ENCODE measurements around the gene LUC7L2. TPM values are rescaled to one million over a fixed set of nuclear protein-coding genes. Genes with fewer than 3 reads are reported as not detected.
"Not testable (repeated sequence)": the region's sequence is repeated elsewhere in the genome, so short reads cannot be mapped to it uniquely, and the experiment has no call there.

LUC7L2 gene
- total RNA-seq, 2 donors from 2014 or later = 71.0 to 76.0 TPM

DNA sequence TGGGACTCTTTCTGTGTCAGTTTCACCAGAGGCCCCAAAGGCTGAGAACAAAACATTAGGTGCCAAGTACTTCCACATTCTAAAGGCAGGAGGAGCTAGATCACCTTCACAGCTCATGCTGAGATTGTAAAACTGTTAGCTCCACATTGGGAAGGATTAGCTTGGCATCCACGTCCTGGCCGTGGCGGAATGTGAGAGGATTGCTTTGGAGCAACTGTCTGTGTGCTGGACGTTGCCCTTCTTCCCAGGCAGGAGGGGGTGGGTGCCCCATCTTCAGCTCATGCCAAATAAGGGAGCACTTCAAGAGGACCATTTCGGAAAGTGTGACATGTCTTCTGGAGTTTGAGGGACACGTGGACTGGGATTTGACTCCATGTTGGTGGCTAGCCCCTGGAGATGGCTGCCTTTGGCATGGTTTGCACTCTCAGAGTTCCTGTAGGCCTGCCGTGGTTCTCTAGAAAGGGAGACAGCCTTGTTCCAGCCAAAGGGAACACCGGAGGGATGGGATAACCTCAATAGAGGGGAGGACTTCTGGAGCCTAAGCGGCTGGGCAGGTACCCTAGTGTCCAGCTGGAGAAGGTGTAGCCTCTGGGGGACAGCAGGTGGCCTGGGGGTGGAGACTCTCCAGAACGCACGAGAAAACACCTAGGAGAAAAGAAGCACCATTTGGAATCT is 38.5 kb upstream of the LUC7L2 start:
- Mint-ChIP-seq H3K9me3 (no peaks in the 10 kb centered on the region), H3K4me1 (peaks cover 4% of the 10 kb centered on the region), H3K36me3 (ENCODE audit: low read depth) (no peaks in the 10 kb centered on the region), H3K27ac (no peak overlapping the region), H3K27me3 (ENCODE audit: insufficient read depth) (peaks cover under 1% of the 10 kb centered on the region), H3K4me3 (no peak overlapping the region)
- 82 to 84% methylated on average over 8 to 11 of the region's 11 CpGs for WGBS, 2 experiments (ENCODE audit: insufficient coverage in 1 of 2, insufficient read length in 1 of 2)
- Histone ChIP-seq H3K36me3 (ENCODE audit: control insufficient read depth, insufficient read depth, low read length) (no peaks in the 10 kb centered on the region), H3K9me3 (ENCODE audit: control insufficient read depth, low read length) (no peaks in the 10 kb centered on the region), H3K4me3 (ENCODE audit: low read length) (no peak overlapping the region), H3K27me3 (ENCODE audit: control insufficient read depth, insufficient read depth, low read length, poor library complexity, severe bottlenecking) (no peaks in the 10 kb centered on the region), H3K27ac (ENCODE audit: low read depth, low read length) (no peak overlapping the region), H3K9ac (ENCODE audit: extremely low read depth, low read length, poor library complexity, severe bottlenecking) (no peak overlapping the region), H3K4me1 (ENCODE audit: control insufficient read depth, insufficient read depth, low read length) (peaks cover 3% of the 10 kb centered on the region)
- TF ChIP-seq, protein P1, sequence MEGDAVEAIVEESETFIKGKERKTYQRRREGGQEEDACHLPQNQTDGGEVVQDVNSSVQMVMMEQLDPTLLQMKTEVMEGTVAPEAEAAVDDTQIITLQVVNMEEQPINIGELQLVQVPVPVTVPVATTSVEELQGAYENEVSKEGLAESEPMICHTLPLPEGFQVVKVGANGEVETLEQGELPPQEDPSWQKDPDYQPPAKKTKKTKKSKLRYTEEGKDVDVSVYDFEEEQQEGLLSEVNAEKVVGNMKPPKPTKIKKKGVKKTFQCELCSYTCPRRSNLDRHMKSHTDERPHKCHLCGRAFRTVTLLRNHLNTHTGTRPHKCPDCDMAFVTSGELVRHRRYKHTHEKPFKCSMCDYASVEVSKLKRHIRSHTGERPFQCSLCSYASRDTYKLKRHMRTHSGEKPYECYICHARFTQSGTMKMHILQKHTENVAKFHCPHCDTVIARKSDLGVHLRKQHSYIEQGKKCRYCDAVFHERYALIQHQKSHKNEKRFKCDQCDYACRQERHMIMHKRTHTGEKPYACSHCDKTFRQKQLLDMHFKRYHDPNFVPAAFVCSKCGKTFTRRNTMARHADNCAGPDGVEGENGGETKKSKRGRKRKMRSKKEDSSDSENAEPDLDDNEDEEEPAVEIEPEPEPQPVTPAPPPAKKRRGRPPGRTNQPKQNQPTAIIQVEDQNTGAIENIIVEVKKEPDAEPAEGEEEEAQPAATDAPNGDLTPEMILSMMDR (conservative IDR thresholded peaks at IDR 0.05) = peak; percentile 77
- peak; percentile 81 for DNase-seq

DNA sequence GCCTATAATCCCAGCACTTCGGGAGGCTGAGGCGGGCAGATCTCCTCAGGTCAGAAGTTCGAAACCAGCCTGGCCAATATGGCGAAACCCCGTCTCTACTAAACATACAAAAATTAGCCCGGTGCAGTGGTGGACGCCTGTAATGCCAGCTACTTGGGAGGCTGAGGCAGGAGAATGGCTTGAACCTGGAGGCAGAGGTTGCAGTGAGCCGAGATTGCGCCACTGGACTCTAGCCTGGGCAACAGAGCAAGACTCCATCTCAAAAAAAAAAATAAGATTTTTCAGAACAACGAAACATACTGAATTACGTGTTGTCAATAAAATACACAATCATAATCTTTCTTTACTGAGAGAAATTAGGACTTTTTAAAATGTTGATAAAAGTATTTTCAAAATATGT is 35.0 kb upstream of the LUC7L2 start:
- not testable (repeated sequence) for H3K36me3 ChIP-seq (ENCODE audit: control insufficient read depth, insufficient read depth, low read length); H3K9ac ChIP-seq (ENCODE audit: extremely low read depth, low read length, poor library complexity, severe bottlenecking); H3K36me3 Mint-ChIP-seq (ENCODE audit: low read depth); H3K4me1 ChIP-seq (ENCODE audit: control insufficient read depth, insufficient read depth, low read length); H3K27ac Mint-ChIP-seq; H3K4me1 Mint-ChIP-seq; H3K9me3 Mint-ChIP-seq; H3K27me3 ChIP-seq (ENCODE audit: control insufficient read depth, insufficient read depth, low read length, poor library complexity, severe bottlenecking); H3K27ac ChIP-seq (ENCODE audit: low read depth, low read length); H3K4me3 ChIP-seq (ENCODE audit: low read length); H3K27me3 Mint-ChIP-seq (ENCODE audit: insufficient read depth); H3K4me3 Mint-ChIP-seq; H3K9me3 ChIP-seq (ENCODE audit: control insufficient read depth, low read length); DNase-seq
- WGBS, 2 experiments (ENCODE audit: insufficient coverage in 1 of 2, insufficient read length in 1 of 2) = 90 to 92% methylated on average over 2 to 9 of the region's 11 CpGs

DNA sequence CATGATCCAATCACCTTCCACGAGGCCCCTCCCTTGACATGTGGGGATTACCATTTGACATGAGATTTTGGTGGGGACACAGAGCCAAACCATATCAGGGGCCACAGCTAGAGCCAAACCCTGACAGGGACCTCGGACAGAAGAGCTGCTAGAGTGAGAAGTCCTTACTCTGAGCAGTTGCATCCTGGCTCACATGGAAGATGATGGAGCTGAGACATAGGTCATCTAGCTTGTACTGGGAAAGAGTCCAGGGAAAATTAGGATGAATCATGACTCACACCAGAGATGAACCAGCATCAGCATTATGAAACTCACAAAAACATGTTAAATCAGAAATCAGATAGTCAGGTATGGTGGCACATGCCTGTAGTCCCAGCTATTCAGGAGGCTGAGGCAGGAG is 31.3 kb upstream of the LUC7L2 start:
- WGBS, 2 experiments (ENCODE audit: insufficient coverage in 1 of 2, insufficient read length in 1 of 2) = 68 to 81% methylated on average over 2 of the region's 2 CpGs
- Histone ChIP-seq H3K4me1 (ENCODE audit: control insufficient read depth, insufficient read depth, low read length) (no peaks in the 10 kb centered on the region), H3K9ac (ENCODE audit: extremely low read depth, low read length, poor library complexity, severe bottlenecking) (no peak overlapping the region), H3K9me3 (ENCODE audit: control insufficient read depth, low read length) (no peaks in the 10 kb centered on the region), H3K4me3 (ENCODE audit: low read length) (no peak overlapping the region), H3K36me3 (ENCODE audit: control insufficient read depth, insufficient read depth, low read length) (no peaks in the 10 kb centered on the region), H3K27ac (ENCODE audit: low read depth, low read length) (no peak overlapping the region), H3K27me3 (ENCODE audit: control insufficient read depth, insufficient read depth, low read length, poor library complexity, severe bottlenecking) (no peaks in the 10 kb centered on the region)
- Mint-ChIP-seq H3K27me3 (ENCODE audit: insufficient read depth) (peaks cover 2% of the 10 kb centered on the region), H3K9me3 (no peaks in the 10 kb centered on the region), H3K4me1 (no peaks in the 10 kb centered on the region), H3K27ac (no peak overlapping the region), H3K36me3 (ENCODE audit: low read depth) (no peaks in the 10 kb centered on the region), H3K4me3 (no peak overlapping the region)
- TF ChIP-seq, protein P1 (conservative IDR thresholded peaks at IDR 0.05) = no peak
- no peak for DNase-seq

DNA sequence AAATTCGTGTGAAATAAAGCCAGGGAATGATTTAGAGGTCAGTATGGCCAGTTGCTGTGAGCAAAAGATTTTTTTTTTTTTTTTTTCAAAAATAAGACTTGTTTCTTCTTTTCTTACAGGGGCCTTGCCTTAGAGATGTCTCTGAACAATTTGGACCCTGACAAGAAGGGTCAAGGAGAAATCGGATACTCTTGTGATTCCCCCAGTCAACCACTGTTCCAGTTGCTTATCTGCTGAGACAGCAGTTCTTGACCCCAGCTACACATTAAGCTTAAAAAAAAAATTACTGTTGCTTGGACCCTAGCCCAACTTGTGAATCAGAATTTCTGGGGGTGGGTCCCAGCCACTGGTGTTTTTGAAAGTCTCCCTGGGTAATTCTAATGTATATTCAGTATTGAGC is 30.6 kb upstream of the LUC7L2 start:
- H3K27me3 ChIP-seq (ENCODE audit: control insufficient read depth, insufficient read depth, low read length, poor library complexity, severe bottlenecking) = no peaks in the 10 kb centered on the region
- 85 to 100% methylated on average over 1 to 2 of the region's 2 CpGs for WGBS, 2 experiments (ENCODE audit: insufficient coverage in 1 of 2, insufficient read length in 1 of 2)
- H3K9ac ChIP-seq (ENCODE audit: extremely low read depth, low read length, poor library complexity, severe bottlenecking) = no peak overlapping the region
- DNase-seq = no peak
- Mint-ChIP-seq H3K4me1 (no peaks in the 10 kb centered on the region), H3K4me3 (no peak overlapping the region), H3K9me3 (no peaks in the 10 kb centered on the region), H3K27ac (no peak overlapping the region), H3K36me3 (ENCODE audit: low read depth) (no peaks in the 10 kb centered on the region), H3K27me3 (ENCODE audit: insufficient read depth) (peaks cover 2% of the 10 kb centered on the region)
- no peak overlapping the region for H3K27ac ChIP-seq (ENCODE audit: low read depth, low read length)
- no peaks in the 10 kb centered on the region for H3K4me1 ChIP-seq (ENCODE audit: control insufficient read depth, insufficient read depth, low read length)
- no peaks in the 10 kb centered on the region for H3K9me3 ChIP-seq (ENCODE audit: control insufficient read depth, low read length)
- no peak overlapping the region for H3K4me3 ChIP-seq (ENCODE audit: low read length)
- TF ChIP-seq, protein P1 (conservative IDR thresholded peaks at IDR 0.05) = no peak
- no peaks in the 10 kb centered on the region for H3K36me3 ChIP-seq (ENCODE audit: control insufficient read depth, insufficient read depth, low read length)
